Muscle layer of colon (tissue), 2 donors: ENCODE data around the gene UNC5C.

Source experiments
- H3K27ac ChIP-seq: one replicate; pipeline ENCODE4 v1.7.0; 2013; ENCODE audit warnings: low read depth, mild to moderate bottlenecking, low read length, moderate library complexity
- H3K27me3 ChIP-seq, 2 donors: one replicate each; pipeline ENCODE4 v1.7.0; 2013; ENCODE audit warnings: low read length in 2 of 2, mild to moderate bottlenecking in 2 of 2; ENCODE audit not compliant: insufficient read depth in 2 of 2, control insufficient read depth in 1 of 2
- H3K36me3 ChIP-seq: one replicate; pipeline ENCODE4 v1.7.0; 2013; ENCODE audit warnings: mild to moderate bottlenecking, low read length; ENCODE audit not compliant: insufficient read depth
- H3K4me1 ChIP-seq: one replicate; pipeline ENCODE4 v1.7.0; 2013; ENCODE audit warnings: mild to moderate bottlenecking, low read length; ENCODE audit not compliant: insufficient read depth
- H3K4me3 ChIP-seq, 2 donors: one replicate each; pipeline ENCODE4 v1.7.0; 2013; ENCODE audit warnings: low read length in 2 of 2, low read depth in 1 of 2, mild to moderate bottlenecking in 1 of 2, moderate library complexity in 1 of 2
- H3K9ac ChIP-seq: one replicate; pipeline ENCODE4 v1.7.0; 2013; ENCODE audit warnings: low read length
- H3K9me3 ChIP-seq: one replicate; pipeline ENCODE4 v1.7.0; 2013; ENCODE audit warnings: mild to moderate bottlenecking, low read length
- donor health status: abdominal sarcoma.
- donor health status: Adenocarcinoma of cecum.

Gene UNC5C

GRCh38 chr4:95560774-95561173, 12.0 kb upstream of the UNC5C start:
- Histone ChIP-seq H3K9me3 (no peaks in the 10 kb centered on the region), H3K36me3 (no peaks in the 10 kb centered on the region), H3K9ac (no peak overlapping the region), H3K4me3 (no peak overlapping the region), H3K27me3 (no peaks in the 10 kb centered on the region), H3K4me1 (no peaks in the 10 kb centered on the region), H3K27ac (no peak overlapping the region)

DNA sequence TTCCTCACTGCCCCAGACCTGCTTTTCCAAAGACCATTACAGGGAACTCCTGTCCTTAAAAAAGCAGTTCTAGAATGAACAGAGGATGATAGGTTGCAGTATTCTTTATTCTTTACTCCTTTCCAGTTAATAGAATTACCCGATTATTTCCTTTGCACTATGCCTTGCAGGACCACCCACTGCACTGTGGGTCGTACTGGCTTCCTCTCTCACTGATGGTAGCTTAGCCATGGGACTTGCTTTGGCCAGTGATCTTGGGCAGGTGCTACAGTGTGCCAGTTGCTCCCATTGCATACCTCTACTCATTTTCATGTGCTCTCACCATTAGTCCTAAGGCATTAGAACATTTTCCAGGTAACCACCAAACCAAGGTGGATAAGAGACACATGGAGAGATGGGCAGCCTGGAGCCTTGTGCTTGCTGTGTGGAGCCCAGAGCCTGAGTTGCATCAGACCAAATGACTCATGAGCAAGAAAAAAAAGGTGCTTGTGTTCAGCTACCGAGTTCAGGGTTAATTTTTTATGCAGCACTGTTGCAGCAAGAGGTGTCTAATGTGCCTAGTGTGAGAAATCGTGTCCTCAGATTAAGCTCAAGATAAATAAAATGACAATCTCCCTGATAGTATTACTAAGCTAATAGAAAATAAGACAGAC, 7.6 kb upstream of the UNC5C start:
- Histone ChIP-seq H3K4me3 (no peak overlapping the region), H3K27ac (no peak overlapping the region), H3K4me1 (no peaks in the 10 kb centered on the region), H3K9me3 (no peaks in the 10 kb centered on the region), H3K36me3 (no peaks in the 10 kb centered on the region), H3K9ac (no peak overlapping the region), H3K27me3 (no peaks in the 10 kb centered on the region)

- H3K27ac ChIP-seq, result no peak overlapping the region
- no peak overlapping the region for H3K9ac ChIP-seq
- H3K4me1 ChIP-seq, result no peaks in the 10 kb centered on the region
- no peaks in the 10 kb centered on the region for H3K36me3 ChIP-seq
- H3K9me3 ChIP-seq, result no peaks in the 10 kb centered on the region
- H3K27me3 ChIP-seq, result peaks cover 4 to 16% of the 10 kb centered on the region in 2 donors
- H3K4me3 ChIP-seq, result no peak overlapping the region
Observed at GRCh38 chr4:95552942-95553550, 4.3 kb upstream of the UNC5C start.

DNA sequence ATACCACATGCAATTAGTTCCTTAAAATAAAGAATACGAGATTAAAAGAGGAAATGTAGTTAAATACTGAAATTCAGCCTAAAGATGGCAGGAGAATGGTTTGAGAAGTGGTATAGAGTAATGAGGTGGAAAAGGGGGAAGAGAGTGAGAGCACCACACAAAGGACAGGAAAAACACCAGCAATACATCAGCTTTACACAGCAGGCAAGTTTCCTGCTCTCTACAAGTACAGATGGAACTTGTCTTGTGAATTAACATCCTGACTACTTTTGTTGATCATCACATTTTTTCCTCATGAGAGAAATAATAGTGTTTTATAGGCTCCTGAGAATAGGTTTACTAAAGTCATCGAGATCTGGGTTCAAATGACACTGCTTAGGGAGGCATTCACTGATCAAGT, 2.9 kb upstream of the UNC5C start:
- no peak overlapping the region for H3K4me3 ChIP-seq
- no peaks in the 10 kb centered on the region for H3K36me3 ChIP-seq
- H3K9ac ChIP-seq, result no peak overlapping the region
- H3K27me3 ChIP-seq, result peaks cover 4 to 19% of the 10 kb centered on the region in 2 donors
- no peaks in the 10 kb centered on the region for H3K4me1 ChIP-seq
- no peaks in the 10 kb centered on the region for H3K9me3 ChIP-seq
- no peak overlapping the region for H3K27ac ChIP-seq

DNA sequence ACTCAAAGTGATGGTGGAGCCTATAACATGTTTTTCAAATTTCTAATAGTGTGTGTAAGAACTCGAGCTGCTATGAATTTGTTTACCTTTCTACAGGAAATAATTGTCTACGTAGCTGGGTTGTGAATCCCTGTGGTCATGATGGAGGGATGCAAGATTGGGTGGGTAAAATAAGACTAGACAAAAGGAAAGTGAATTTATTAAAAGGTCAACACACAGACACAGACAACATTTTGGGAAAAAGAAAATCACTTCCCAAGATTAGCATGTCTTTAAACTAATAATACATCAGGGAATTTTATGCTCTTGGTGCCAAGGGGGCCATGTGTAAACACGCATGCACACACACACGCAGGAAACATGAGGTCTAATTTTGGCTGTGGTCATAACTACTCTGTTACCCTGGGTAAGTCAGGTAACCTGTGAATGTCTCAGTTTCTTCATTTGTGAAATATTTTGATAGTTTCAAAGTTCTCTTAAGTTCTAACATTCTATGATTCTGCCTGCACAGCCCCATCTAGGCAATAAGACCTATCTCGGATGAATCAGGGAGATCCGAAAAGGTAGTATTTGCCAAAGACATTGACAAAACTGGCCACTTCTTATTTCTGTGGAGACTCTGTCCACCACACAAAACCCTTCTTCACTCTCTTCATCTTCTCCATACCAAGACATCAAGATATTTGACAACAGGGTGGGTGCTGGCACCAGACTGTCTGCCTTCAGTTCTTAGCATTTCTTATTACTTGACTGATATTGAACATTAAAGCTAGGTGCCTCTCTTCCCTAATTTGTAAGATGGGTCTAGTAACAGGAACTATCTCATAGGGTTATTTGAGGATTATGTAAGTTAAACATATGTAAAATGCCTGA, 1.6 kb upstream of the UNC5C start:
- Histone ChIP-seq H3K4me1 (no peaks in the 10 kb centered on the region), H3K27ac (no peak overlapping the region), H3K4me3 (peak overlapping the region; percentile 64 to 66), H3K9me3 (no peaks in the 10 kb centered on the region), H3K27me3 (peaks cover 4 to 19% of the 10 kb centered on the region in 2 donors), H3K9ac (no peak overlapping the region), H3K36me3 (no peaks in the 10 kb centered on the region)

- Histone ChIP-seq H3K4me1 (no peaks in the 10 kb centered on the region), H3K4me3 (peak overlapping the region; percentile 64 to 66), H3K27me3 (peaks cover 4 to 19% of the 10 kb centered on the region in 2 donors), H3K9ac (no peak overlapping the region), H3K9me3 (no peaks in the 10 kb centered on the region), H3K36me3 (no peaks in the 10 kb centered on the region), H3K27ac (peak overlapping the region; percentile 34)
Observed at GRCh38 chr4:95549246-95550114, 707 bp upstream of the UNC5C start.

DNA sequence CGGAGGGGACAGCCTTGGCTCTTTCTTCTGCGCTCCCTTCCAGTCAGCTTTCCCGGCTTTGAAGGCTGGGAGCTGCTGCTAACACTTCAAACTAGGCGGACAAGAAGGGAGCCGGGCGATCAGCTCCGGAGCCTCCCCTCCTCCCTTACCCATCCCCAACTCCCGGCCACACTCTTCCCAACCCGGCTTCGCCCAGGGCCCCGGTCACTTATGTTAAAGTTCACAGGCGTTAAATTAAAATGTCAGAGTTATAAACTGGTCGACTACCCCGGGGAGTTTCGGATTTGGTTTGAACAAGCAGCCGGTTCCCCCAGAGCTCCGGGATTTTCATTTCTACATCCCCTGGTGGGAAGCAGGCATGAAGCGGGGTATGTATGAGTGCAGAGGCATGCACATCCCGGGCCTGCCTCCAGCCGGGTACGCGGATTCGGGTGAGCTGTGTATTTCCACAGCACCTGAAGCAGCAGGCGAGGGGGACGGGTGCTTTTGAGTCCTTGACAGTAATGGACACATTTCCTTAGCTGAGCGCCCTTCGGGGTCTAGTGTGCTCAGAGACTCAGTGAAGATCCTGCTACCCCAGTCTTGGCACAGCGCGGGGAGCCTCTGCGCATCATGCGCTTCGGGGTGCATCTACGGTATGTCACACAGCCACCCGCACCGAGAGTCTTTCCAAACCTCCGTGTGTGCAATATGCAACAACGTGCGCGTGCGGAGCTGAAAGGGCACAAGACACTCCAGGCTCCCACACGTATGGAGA, 880 bp downstream of the UNC5C start:
- Histone ChIP-seq H3K4me3 (peak overlapping the region in 1 of 2 donors; percentile 55), H3K36me3 (no peaks in the 10 kb centered on the region), H3K9ac (no peak overlapping the region), H3K9me3 (no peaks in the 10 kb centered on the region), H3K27ac (no peak overlapping the region), H3K4me1 (no peaks in the 10 kb centered on the region), H3K27me3 (peaks cover 4 to 19% of the 10 kb centered on the region in 2 donors)

DNA sequence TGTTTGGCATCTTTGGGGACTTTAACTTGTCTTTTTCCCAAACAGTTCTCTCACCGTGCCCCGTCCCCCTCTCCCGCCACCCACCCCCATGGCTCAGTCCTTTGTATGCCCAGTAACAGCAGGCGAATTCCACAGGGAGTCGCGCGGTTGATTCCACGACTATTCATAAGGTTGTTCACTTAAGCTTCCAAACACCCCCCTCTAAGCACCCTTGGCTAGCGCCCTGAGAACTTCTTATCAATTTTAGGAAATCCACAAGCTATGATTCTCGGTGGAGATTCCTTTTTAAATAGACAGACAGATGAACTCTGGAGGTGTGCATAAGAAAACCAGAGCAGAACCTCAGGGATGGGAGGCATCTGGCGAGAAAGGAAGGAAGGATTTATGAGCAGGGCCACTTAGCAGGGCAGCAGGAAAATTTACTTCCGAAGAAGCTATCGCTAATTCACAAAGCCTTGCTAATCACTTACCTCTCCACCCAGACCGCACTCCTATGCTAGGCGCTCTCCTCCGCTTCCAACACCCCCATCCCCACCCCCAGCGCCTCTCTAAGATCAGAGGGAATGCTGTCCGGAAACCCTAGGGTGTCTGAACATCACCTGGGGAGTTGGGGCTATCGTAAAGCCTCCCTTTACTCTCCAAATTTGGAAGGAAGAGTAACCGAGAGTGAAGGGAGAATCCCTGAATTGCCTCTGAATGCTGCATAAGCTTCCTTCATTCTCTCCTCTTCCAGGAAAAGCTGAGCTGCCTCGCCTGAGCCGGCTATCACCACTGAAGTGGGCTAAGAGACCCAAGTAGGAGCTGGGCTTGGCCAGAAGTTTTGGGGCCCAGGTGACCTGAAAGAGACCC, 1.7 kb downstream of the UNC5C start:
- H3K9me3 ChIP-seq, result no peaks in the 10 kb centered on the region
- H3K36me3 ChIP-seq, result no peaks in the 10 kb centered on the region
- no peak overlapping the region for H3K27ac ChIP-seq
- no peaks in the 10 kb centered on the region for H3K4me1 ChIP-seq
- no peak overlapping the region for H3K9ac ChIP-seq
- H3K4me3 ChIP-seq, result peak overlapping the region in 1 of 2 donors; percentile 55
- H3K27me3 ChIP-seq, result peaks cover 4 to 19% of the 10 kb centered on the region in 2 donors

- H3K4me3 ChIP-seq, result no peak overlapping the region
Observed at GRCh38 chr4:95546221-95546620, 2.6 kb downstream of the UNC5C start.

DNA sequence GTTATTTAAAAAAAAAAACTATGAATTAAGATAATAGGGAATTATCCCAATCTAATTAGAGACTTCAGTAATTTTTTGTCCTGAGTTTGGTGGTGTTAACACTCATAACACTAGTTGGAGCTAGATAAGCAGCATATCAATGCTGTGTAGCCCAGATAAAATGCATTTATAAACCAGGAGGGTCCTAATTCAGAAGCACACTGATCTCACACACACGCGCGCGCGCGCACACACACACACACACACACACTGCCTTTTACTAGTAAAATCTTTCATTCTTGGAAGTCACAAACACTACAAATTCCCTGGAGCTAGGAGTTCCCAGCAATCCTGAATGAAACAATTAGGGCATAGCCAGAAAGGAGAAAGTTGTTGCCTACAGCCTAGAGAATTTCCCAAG, 3.2 kb downstream of the UNC5C start:
- H3K4me1 ChIP-seq, result no peaks in the 10 kb centered on the region
- no peak overlapping the region for H3K4me3 ChIP-seq
- no peaks in the 10 kb centered on the region for H3K36me3 ChIP-seq
- H3K27ac ChIP-seq, result no peak overlapping the region
- H3K27me3 ChIP-seq, result peaks cover 4 to 18% of the 10 kb centered on the region in 2 donors
- H3K9ac ChIP-seq, result no peak overlapping the region
- H3K9me3 ChIP-seq, result no peaks in the 10 kb centered on the region

More at GRCh38 chr4:95546221-95546620, 2.6 kb downstream of the UNC5C start:
- H3K27me3 ChIP-seq, result peaks cover 4 to 19% of the 10 kb centered on the region in 2 donors
- H3K36me3 ChIP-seq, result no peaks in the 10 kb centered on the region
- no peaks in the 10 kb centered on the region for H3K9me3 ChIP-seq
- no peaks in the 10 kb centered on the region for H3K4me1 ChIP-seq
- H3K9ac ChIP-seq, result no peak overlapping the region
- H3K27ac ChIP-seq, result no peak overlapping the region
